HG03442 (cell line): ENCODE data around the gene RFTN2.
"Not testable (repeated sequence)": the region's sequence is repeated elsewhere in the genome, so short reads cannot be mapped to it uniquely, and the experiment has no call there.

ENCODE experiments used
- ATAC-seq: cut with Tn5 transposase; IDR thresholded peaks from one replicate; pipeline ENCODE4 v1.9.1; 2021; ENCODE audit warnings: mild to moderate bottlenecking, moderate library complexity; ENCODE audit not compliant: unreplicated experiment

The RFTN2 gene

DNA sequence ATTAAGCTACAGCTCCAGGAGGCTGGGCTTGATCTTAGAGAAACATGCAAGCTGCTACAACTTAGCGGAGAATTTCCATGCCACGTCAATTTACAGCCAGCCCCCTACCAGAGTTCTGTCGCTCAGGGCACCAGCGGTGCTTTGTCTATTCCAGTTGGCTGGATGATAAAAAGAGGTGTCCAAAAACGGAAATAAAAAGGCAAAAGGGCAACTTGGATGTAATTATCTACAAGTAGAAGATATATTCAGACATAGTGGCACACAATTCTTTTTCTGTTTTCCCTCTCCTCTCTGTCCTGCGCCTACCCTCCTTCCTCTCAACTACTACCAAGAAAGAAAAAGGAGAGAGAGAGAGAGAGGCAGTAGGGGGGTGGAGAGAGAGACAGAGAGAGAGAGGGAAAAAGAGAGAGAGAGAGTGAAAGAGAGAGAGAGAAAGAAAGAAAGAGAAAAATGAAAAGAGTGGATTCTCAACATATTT, 363 bp upstream of the RFTN2 start:
- no peak for ATAC-seq

- no peak for ATAC-seq
Measured at GRCh38 chr2:197674591-197674990, 796 bp downstream of the RFTN2 start.

GRCh38 chr2:197674060-197674459, 1.3 kb downstream of the RFTN2 start:
- no peak for ATAC-seq

DNA sequence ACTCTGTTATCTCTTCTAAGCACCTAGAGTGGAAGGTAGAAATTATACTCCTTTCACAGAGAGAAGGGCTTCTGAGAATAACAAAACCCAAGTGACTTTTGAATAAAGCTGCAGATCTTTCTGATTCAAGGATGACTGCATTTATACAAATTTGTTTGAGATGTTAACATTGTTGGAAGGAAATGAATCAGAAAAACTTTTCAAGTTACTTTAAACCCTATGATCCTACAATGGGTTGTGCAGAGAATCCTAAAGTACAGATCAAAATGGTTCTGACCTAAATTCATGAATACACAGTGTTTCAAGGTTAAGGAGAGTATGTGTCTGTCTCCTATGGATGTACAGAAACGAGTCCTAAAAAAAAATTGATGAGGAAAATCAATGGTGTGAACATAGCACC, 1.8 kb downstream of the RFTN2 start:
- ATAC-seq: no peak

DNA sequence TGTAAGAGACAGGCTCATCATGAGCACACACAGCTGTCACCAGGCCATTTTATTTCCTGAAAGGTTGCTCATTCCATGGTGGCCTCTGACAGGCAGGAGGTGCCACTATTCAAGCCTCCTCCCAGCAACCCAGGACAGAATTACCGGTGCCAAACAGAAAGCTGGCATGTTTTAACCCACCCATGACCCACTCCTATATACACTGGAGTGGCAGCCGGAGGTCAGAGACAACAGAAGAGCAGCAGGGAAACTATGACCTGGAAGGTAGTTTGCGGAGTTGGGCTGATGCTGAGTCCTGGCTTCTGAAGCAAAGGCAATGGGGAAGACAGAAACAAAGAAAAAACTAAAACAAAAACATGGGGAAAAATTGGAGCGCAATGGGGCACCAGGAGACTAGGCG, 2.3 kb downstream of the RFTN2 start:
- no peak for ATAC-seq

GRCh38 chr2:197672371-197672893, 3.0 kb downstream of the RFTN2 start:
- no peak for ATAC-seq

- no peak for ATAC-seq
Measured at GRCh38 chr2:197669077-197669476, 6.3 kb downstream of the RFTN2 start.

- ATAC-seq: no peak
Measured at GRCh38 chr2:197668296-197668695, 7.1 kb downstream of the RFTN2 start.

- ATAC-seq: no peak
Measured at GRCh38 chr2:197666277-197666676, 9.1 kb downstream of the RFTN2 start.

- no peak for ATAC-seq
Measured at GRCh38 chr2:197661626-197662025, 13.8 kb downstream of the RFTN2 start.

DNA sequence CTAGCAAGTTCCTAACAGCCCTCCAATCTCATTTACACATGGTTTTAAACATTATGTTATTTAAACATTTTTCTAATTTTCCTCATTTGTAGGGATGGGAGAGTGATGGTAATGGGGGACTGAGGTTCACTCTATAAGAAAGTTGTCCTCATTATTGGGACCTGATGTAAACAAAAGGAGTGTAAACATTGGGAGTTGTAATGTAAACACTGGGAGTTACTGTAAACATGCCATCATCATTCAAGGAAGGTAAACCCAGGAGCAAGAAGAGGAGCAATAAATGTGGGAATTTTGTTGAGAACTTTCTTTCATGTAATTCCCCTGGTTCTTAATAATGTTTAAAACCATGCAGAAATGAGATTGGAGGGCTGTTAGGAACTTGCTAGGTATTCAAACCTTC, 17.8 kb downstream of the RFTN2 start:
- ATAC-seq: no peak

GRCh38 chr2:197647961-197648690, 27.3 kb downstream of the RFTN2 start:
- no peak for ATAC-seq

DNA sequence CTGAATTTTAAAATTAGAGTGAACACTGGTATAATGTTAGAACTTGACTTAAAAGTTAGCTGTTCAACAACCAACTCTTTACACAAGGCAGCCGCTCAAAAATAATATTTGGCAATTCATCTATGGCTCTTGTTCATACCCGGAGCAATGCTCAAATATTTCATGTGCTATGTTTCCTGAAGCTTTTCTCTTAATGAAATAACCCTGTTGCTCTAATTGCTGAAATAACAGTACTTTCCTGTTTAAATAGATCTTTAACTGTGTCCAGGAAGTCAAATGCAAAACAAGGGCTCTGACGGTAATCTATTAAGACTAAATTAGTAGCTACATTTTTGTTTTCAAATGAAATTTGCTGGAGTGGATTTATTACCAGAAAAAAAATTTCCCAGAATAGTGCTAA, 33.7 kb downstream of the RFTN2 start:
- ATAC-seq: no peak

DNA sequence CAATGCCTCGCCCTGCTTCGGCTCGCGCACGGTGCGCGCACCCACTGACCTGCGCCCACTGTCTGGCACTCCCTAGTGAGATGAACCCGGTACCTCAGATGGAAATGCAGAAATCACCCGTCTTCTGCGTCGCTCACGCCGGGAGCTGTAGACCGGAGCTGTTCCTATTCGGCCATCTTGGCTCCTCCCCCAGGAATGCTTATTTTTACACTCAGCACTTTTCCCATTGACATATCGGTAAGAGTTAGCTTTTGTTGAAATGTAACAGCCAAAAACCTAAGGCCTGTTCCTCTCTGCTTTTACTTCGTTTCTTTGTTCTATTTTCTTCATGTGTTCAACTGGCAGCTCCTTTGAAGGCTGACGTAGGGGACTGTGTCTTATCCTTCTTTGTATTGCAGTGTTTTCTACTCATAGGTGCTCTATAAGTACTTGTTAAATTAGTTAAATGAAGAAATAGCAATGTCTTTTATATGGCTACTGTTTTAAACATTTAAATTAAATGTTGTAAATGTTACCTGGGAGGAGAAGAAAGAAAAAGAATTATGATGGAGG, 34.7 kb downstream of the RFTN2 start:
- ATAC-seq: not testable (repeated sequence)

- no peak for ATAC-seq
Measured at GRCh38 chr2:197633109-197633657, 42.2 kb downstream of the RFTN2 start.

- ATAC-seq: peak; percentile 77
Measured at GRCh38 chr2:197628043-197628500, 47.3 kb downstream of the RFTN2 start.

- ATAC-seq: no peak
Measured at GRCh38 chr2:197626965-197627625, 48.3 kb downstream of the RFTN2 start.

DNA sequence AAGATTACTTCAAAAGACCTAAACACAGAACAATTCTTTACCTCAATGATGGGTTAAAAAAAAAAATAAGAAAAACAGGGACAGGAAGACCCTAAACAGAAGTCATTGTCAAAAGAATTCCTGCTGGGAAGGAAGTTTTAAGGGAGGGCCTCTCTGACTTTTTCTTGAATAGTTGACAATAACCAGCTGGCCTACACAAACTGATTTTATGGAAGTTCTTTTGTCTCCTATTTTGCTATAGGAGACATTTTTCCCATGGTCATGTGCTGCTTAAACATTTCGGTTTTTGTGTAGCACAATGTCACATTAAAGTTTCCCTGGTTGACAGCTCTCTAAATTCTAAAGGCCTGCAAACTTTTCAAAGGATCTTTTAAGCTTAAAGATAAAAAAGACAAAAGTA, 55.3 kb downstream of the RFTN2 start:
- ATAC-seq: no peak

DNA sequence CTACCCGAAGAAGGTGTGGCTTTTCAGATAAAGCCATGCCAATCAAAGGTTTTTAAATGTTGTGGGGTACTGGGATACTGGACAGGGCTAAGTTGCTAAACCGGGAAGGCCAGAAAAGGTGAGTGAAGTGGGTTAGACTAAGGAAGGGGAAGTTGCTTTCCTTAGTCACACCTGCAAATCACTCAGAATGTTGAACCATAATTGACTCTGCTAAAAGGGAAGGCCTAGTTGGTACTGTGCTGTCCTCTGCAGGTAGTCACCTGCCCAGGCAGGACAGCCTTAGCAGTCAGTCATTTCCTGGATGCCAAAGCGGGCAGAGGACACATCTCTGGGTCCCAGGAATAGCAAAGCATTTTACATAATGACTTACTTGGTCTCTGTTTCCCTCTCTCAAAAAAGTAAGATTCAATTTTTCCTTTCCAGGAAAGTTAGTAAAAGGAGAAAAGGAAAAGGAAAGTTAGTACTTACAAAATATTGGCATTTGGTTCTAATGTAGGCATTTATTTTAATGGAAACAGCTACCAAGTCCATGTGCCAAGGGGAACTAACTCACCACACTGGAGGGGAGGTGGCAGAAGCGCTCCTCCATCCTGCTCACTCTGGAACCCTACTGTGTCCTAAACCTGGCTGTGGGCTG, 60.3 kb downstream of the RFTN2 start:
- ATAC-seq: no peak

- ATAC-seq: no peak
Measured at GRCh38 chr2:197614532-197614931, 60.9 kb downstream of the RFTN2 start.

DNA sequence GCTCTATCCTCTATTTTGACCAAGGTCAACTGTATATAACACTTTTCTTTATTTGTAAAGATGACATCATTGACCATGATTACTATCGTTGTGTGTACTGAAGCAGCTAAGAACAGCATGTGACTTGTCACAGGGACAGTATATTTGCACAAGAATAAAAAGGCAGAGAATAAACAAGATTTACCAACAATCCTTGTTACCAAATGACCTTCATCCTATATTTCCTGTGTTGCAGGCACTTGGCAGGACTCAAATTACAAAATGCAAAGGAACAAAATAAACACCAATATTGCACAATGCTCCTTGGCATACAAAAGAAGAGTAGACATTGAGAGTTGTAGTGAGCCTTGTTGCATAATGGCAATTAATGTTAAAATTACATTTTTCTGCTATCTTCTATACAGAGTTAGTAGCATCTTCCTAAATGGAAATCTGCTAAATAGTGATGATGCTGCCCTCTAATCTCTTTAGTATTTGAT, 61.8 kb downstream of the RFTN2 start:
- ATAC-seq: no peak
